GM11168 (cell line): ENCODE results near the gene LDAH.

Source experiments
- in situ Hi-C: fragments of 300-500 bp; cut with MboI; formaldehyde crosslinking; loops from one replicate; pipeline ENCODE4 v1.12.0; 2022; ENCODE audit warnings: low sequenced_read_pairs; ENCODE audit not compliant: unreplicated experiment

Gene LDAH

DNA sequence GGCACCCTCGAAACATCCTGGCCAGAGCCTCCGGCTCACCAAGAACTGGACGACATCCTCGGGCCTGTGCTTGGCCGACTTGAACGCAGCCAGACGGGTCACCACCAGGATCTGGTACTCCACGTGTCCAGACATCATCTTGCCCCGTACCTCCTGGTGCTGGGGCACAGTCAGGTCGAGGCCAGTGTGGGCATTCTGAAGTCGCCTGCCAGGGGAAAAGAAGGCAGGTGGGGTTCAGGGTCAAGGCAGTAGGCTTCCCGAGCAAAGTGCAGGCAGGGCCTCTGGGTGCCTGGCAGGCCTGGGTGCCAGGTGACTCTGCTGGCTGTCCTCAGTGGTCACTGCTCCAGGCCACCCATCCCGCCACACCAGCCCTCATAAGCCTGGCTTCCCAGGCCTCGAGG lies 177.6 kb downstream of the LDAH start:
- in situ Hi-C loops: loop anchor here (25.0 kb wide), 1 partner anchor 408 kb away; the partner anchor contains the start of gene SDC1

DNA sequence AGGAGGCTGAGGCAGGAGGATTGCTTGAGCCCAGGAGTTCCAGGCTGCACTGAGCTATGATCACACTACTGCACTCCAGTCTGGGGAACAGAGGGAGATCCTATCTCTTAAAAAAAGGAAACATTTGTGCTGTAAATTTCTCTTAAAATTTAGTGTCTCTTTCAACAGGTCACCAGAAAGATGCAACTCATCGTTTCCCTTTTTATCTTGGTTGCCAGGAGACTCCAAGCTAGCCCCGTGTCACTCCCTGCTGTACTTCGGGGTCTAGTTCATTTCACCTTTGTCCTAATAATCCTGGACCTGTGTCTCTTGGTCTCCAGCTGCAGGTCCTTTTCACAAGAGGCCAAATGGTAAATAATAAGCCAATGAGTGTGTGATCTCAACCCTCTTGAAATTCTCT lies 179.1 kb downstream of the LDAH start:
- in situ Hi-C loops: loop anchor here (25.0 kb wide), 1 partner anchor 407 kb away; the partner anchor contains the start of gene SDC1

GRCh38 chr2:20643060-20643459 lies 179.8 kb downstream of the LDAH start:
- in situ Hi-C loops: loop anchor here (25.0 kb wide), 1 partner anchor 406 kb away; the partner anchor contains the start of gene SDC1

DNA sequence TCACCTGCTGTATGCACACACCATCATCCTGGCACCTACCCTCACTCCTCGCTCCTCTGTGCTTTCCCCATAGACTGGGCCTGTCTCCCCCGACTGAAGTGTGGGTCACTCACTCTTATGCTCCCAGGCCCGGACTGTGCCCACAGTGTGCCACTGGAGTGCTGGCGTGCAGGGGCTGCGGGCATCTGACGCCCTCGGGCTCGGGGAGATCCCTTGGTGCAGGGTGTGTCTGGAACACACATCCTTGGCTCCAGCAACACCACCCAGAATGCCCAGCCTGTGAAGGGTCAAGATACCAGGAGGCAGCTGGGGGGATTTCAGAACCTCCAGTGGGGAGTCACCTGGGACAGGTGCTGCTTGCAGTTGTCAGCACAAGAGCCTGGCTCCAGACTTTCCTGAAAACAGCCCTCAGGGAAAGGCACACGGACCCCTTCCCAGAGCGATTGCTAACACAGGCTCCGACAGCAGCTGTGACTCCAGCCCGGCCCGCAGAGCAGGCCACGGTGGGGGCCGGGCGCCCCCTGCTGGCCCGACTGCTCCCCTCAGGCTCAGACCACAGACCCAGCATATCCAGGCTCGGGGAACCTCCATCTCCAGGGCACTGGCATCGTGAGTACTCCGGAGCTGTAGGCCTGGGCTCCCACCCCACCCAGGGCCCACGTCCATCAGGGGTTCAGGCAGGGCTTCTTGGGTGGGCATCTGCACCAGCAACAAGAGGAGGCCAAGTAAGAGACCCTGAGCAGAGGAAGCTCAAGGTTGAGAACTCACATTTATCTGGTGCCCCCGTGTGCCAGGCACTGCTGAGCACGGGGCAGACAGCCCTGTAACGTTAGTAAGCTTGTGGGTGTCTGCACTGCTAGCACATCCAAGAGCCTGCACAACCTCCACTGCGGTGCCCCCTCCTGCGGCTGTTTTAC lies 180.6 kb downstream of the LDAH start:
- in situ Hi-C loops: loop anchor here (25.0 kb wide), 1 partner anchor 405 kb away; the partner anchor contains the start of gene SDC1

- in situ Hi-C loops: loop anchor here (25.0 kb wide), 1 partner anchor 404 kb away; the partner anchor contains the start of gene SDC1
Observed at GRCh38 chr2:20641123-20641985, 181.5 kb downstream of the LDAH start.

GRCh38 chr2:20640411-20641122 lies 182.3 kb downstream of the LDAH start:
- in situ Hi-C loops: loop anchor here (25.0 kb wide), 1 partner anchor 403 kb away; the partner anchor contains the start of gene SDC1

DNA sequence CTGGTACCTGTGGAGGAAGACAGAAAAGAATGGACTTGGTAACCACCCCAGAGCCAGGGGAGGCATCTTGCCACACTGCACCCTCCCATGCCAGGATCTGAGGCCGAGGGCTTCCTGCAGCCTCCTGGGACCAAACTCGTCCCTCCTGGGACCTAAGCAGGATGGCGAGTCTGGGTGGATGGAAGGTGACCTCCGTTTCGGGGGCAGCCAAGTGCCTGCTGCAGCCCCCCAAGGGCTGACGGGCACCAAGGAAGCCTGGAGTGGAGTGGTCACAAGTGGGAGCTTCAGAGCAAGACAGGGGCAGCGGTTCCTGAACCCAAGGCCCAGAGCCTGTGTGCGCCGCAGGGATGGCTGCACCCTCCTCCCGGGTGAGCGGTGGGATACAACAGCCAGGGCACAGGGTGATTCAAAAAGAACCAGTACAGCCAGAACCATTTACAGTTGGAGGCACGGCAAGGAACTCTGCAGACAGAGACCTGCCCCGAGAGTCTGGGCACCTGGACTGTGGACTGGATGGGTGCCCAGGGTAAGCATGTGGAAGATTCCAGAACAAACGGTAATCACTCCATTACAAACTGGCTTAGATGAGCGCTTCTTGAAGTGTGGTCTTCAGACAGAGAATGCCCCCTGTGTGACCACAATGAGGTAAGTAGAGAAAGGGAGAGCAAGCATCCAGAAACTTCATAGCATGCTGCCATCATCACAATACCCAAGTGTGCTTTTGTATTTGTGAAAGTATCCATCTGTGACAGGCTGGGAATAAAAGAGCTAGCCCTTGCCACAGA lies 184.1 kb downstream of the LDAH start:
- in situ Hi-C loops: loop anchor here (25.0 kb wide), 1 partner anchor 402 kb away; the partner anchor contains the start of gene SDC1

- in situ Hi-C loops: loop anchor here (25.0 kb wide), 1 partner anchor 401 kb away; the partner anchor contains the start of gene SDC1
Observed at GRCh38 chr2:20638014-20638413, 184.9 kb downstream of the LDAH start.

DNA sequence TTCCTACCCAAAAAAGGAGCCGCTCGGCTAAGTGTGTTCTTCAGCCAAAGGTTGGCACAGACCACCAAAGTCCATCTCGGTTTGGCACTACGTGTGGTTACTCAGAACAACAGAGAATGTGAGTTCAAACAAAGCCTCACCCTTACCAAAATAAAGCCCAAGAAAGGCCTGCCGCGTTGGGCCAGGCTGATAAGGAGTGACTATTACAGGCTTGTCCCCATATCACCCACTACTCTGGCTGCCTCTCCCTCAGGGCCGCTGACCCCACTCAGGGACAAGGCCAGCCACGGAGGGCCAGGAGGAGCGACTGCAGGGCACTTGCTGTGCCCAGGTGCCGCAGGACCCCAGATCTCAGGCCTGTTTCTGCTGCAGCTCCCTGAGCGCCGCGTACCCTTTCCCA lies 185.8 kb downstream of the LDAH start:
- in situ Hi-C loops: loop anchor here (25.0 kb wide), 1 partner anchor 400 kb away; the partner anchor contains the start of gene SDC1

DNA sequence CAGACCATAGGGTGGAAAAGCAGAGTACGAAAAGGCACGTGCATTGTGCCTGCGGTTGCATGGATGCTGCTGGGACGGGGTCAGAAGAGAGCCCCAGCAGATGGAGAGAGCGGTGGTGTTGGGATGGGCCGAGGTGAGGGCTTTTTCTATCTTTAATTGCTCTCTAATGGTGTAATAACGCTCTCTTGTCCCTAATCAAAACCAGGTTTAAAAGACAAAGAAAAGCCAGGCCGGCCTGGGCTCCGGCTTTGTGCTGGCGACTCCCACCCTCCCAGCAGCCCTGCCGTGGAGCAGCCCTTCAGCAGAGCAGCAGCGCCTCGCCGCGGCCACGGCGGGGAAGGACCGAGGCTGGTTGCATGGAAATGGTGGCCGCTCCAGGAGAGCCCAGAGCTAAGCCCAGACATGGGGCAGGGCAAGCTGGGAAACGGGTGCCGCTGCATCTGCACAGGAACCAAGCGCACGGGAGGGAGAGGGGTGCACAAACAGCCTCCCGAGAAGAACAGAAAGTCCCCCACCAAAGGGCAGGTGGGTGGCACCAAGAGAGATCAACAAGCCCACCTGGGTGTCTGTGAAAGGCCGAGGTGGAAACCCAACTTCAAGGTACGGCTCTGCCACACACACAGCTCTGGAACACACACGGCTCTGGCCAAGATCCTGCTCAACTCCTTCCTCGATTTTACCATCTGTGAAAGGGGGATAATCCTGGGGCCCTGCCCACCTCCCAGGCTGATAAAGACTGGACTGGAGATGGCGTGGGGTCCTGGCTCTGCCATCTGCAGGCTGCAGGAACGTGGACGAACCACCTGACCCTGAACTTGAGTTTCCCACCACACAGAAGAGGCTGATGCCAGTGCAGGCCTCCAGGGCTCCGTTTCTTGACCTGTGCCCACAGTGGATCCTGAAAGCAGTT lies 187.0 kb downstream of the LDAH start:
- in situ Hi-C loops: loop anchor here (25.0 kb wide), 1 partner anchor 399 kb away; the partner anchor contains the start of gene SDC1

- in situ Hi-C loops: loop anchor here (25.0 kb wide), 1 partner anchor 398 kb away; the partner anchor contains the start of gene SDC1
Observed at GRCh38 chr2:20635113-20635510, 187.8 kb downstream of the LDAH start.

DNA sequence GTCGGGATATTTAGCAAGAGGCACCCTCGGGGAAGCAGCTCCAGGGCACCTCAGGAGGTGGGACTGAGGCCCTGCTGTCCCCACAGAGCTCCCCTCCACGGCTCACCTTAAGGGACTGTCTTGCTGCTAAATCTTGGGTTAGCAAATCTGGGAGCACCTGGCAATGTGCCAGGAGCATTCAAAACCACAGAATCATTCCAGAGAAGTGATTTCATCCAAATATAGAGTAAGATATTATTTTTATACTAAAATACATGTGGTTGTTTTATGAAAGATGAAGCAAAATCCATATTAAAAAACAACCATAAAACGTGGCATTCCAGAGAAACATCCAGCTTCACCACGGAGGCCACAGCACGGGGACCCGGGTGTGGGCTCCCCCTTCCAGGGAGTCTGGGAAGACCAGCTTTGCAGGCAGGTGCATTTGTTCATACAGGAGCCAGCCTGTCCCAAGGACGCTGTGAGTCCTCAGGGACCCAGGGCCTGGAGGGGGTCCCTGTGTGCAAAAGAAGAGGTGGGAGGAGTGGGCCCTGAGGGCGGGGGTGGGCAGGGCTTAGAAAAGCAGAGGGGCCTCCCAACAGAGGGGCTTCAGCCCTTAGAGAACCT lies 188.3 kb downstream of the LDAH start:
- in situ Hi-C loops: loop anchor here (5.0 to 25.0 kb wide), 2 partner anchors 192 to 397 kb away; partner anchors contain the start of gene SDC1
